Astrocyte of the cerebellum (primary cell): Measurements from ENCODE around the gene ORMDL1.
A peak's percentile ranks its signal among the peaks of the same experiment; 100 is the strongest.

Experiments
- DNase-seq: peaks from one replicate; pipeline ENCODE4 v3.0.0-alpha.2; 2011; ENCODE audit warnings: low read depth
- H3K4me3 ChIP-seq: 2 replicates; pipeline ENCODE4 v1.5.1; 2011; ENCODE audit warnings: mild to moderate bottlenecking, low read depth, low read length, moderate library complexity
- in situ Hi-C: cut with HindIII; loops from 2 replicates; pipeline ENCODE4 v1.10.0; 2017; ENCODE audit warnings: low sequenced_read_pairs
- TF ChIP-seq, protein P1 (sequence below): IDR thresholded peaks from 2 replicates; pipeline ENCODE4 v1.5.1; 2012; ENCODE audit warnings: low read length, low read depth, moderate library complexity, mild to moderate bottlenecking; ENCODE audit errors: missing control alignments

Gene ORMDL1

DNA sequence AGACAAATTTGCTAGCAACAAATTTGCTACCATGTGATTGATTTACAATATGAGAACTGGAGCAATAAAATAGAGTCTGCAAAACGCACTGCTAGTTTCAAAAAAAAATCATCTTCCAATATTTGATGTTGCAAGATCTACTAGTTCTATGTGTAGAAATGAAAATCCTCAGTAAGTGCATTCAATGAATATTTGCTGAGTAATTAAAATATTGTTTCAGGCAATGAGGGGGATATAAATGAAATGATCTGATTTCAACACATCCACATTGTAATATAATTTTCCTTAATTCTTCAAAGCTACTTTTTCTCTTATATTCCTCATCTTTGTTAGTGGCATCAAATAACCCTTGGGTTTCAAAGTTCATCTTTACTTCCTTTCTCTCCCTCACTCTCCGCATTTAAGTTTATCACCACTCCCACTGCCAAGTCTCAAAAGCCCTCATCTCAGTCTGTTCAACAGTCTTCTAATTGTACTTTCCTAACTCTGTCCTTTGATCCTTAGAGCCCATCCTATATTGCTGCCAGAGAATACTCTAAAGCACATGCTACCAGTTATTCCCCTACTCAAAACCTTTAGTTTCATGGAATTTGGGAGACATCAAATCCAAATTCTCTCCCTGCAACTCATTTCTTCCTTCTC is 27.7 kb downstream of the ORMDL1 start:
- TF ChIP-seq, protein P1, sequence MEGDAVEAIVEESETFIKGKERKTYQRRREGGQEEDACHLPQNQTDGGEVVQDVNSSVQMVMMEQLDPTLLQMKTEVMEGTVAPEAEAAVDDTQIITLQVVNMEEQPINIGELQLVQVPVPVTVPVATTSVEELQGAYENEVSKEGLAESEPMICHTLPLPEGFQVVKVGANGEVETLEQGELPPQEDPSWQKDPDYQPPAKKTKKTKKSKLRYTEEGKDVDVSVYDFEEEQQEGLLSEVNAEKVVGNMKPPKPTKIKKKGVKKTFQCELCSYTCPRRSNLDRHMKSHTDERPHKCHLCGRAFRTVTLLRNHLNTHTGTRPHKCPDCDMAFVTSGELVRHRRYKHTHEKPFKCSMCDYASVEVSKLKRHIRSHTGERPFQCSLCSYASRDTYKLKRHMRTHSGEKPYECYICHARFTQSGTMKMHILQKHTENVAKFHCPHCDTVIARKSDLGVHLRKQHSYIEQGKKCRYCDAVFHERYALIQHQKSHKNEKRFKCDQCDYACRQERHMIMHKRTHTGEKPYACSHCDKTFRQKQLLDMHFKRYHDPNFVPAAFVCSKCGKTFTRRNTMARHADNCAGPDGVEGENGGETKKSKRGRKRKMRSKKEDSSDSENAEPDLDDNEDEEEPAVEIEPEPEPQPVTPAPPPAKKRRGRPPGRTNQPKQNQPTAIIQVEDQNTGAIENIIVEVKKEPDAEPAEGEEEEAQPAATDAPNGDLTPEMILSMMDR: no peak
- DNase-seq: no peak
- in situ Hi-C loops: no loop called here
- H3K4me3 ChIP-seq: no peak overlapping the region

DNA sequence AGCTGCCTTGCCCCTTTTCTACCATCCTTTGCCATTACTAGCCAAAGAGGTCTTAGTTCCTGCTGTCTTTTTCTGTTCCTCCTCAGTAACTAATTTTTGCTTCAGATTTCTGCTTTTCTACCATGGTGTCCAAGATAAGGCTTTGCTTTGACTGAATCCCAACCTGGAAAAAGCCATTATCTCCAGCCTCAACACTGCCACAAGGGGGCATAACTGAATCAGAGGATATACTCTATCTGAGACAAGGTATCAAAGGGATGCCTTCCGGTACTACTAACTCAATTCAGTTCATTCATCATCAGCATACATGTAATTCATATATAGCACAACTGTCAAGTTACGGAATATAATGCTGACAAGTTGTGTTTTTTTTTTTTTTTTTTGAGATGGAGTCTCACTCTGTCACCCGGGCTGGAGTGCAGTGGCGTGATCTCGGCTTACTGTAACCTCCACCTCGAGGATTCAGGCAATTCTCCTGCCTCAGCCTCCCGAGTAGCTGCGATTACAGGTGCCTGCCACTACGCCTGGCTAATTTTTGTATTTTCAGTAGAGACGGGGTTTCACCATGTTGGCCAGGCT is 33.0 kb downstream of the ORMDL1 start:
- H3K4me3 ChIP-seq: no peak overlapping the region
- in situ Hi-C loops: no loop called here
- peak; percentile 2 for DNase-seq
- TF ChIP-seq, protein P1: peak; percentile 62

DNA sequence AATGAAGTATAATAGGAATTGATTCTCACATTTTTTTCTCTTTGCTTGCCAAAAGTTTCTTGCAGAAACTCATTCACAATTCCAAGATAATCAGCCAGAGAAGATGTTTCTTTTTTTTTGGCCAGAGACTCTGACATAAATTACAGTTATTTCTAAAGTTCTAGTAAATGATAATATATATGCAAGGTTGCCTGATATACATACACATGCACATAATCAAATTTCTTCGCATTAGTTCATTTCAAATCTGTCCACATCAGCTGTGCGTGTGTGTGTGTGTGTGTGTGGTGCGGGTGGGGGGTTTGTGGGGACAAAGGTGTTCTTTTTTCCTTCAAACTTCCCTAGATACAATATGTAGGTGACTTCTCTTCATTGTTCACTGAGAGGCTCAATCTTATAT is 54.7 kb downstream of the ORMDL1 start:
- DNase-seq: no peak
- H3K4me3 ChIP-seq: no peak overlapping the region
- TF ChIP-seq, protein P1: no peak
- in situ Hi-C loops: no loop called here

DNA sequence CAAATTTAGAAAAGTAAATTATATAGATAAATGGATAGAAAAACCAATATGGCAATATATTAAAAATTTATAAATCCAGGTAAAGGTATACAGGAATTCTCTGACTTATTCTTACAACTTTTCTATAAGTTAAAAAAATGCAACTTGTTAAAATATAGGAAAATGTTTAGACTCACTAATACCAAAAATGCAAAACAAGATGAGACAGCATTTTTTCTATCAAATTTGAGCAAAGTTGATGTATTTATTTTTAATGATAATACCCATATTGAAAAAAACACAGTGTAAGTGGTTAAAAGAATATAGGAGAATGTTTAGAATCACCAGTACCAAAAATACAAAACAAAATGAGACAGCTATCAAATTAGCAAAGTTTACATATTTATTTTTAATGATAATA is 57.3 kb downstream of the ORMDL1 start:
- in situ Hi-C loops: no loop called here
- no peak for DNase-seq
- no peak overlapping the region for H3K4me3 ChIP-seq
- TF ChIP-seq, protein P1: no peak

DNA sequence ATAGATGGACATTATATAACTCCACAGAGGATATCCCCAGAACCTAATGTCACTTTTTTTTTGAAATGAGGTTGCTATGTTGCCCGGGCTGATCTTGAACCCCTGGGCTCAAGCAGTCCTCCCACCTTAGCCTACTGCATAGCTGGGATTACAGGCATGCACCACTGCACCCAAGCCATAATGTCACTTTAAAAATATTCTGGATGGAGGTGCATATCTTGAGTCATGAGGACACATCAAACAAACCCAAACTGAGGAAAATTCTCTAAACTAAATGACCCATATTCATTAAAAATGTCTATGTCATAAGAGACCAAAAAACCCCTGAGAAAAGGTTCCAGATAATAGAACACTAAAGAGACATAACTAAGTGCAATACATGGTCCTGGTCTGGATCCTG is 57.9 kb downstream of the ORMDL1 start:
- in situ Hi-C loops: no loop called here
- no peak overlapping the region for H3K4me3 ChIP-seq
- DNase-seq: no peak
- TF ChIP-seq, protein P1: no peak

DNA sequence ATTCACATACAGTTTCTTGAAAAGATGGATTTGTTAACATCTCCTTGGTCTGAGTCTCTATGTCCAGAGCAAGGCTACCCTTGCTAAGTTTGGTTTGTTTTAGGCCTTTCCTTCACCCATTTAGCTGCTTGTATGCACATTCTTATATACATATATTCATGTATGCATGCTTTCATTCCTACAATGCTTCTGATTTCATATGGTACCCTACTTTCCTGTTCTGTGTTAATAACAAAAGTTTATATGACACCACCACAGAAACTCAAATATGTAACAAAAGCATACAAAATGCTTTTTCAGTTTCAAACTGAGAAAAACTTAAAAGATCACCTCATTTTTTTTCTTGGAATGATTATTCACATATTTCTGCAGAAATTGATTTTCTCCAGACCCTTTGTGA is 60.9 kb downstream of the ORMDL1 start:
- DNase-seq: no peak
- no peak overlapping the region for H3K4me3 ChIP-seq
- in situ Hi-C loops: no loop called here
- TF ChIP-seq, protein P1: no peak
